Measurements from ENCODE around the gene FRMD4B. TPM values are rescaled to one million over a fixed set of nuclear protein-coding genes. Genes with fewer than 3 reads are reported as not detected.

Gene FRMD4B
- total and polyA plus RNA-seq, 2 experiments from 2014 or later, result not detected

- Histone ChIP-seq H3K36me3 (ENCODE audit: low read depth) (no peaks in the 10 kb centered on the region), H3F3A (ENCODE audit: insufficient read depth) (0 out of 2 replicates have a peak, but pooled peaks cover 6% of the 10 kb centered on the region), H2AFZ (no peak overlapping the region), H3K4me1 (ENCODE audit: insufficient read depth) (0 out of 2 replicates have a peak, but pooled peaks cover 8% of the 10 kb centered on the region), H3K4me2 (ENCODE audit: unreplicated experiment) (no peak overlapping the region), H3K9me2 (ENCODE audit: insufficient read depth) (no peaks in the 10 kb centered on the region), H3K27ac (no peak overlapping the region), H3K79me2 (ENCODE audit: insufficient read depth) (no peaks in the 10 kb centered on the region), H4K20me1 (ENCODE audit: insufficient read depth) (no peaks in the 10 kb centered on the region), H3K9me3 (ENCODE audit: low read depth) (no peaks in the 10 kb centered on the region), H3K4me3 (no peak overlapping the region), H3K9ac (no peak overlapping the region), H3K27me3 (replicated peaks; ENCODE audit: insufficient read depth) (peaks cover 12% of the 10 kb centered on the region; the same call in 1 of the 2 replicates)
- no peak for TF ChIP-seq EZH2 (IDR thresholded peaks at IDR 0.05; ENCODE audit: insufficient read depth, poor library complexity, severe bottlenecking)
- no peak for TF ChIP-seq EZH2phosphoT487 (IDR thresholded peaks at IDR 0.05; ENCODE audit: insufficient read depth, low read depth)
- in situ Hi-C loops (cut with MboI), result no loop called here
- DNase-seq, result no peak
Observed at GRCh38 chr3:69130689-69131088, 255.2 kb downstream of the FRMD4B start.

GRCh38 chr3:69129531-69129930 is 256.4 kb downstream of the FRMD4B start:
- H4K20me1 ChIP-seq (ENCODE audit: insufficient read depth), result no peaks in the 10 kb centered on the region
- no peak overlapping the region for H2AFZ ChIP-seq
- in situ Hi-C loops (cut with MboI), result no loop called here
- H3K9ac ChIP-seq, result no peak overlapping the region
- H3K4me2 ChIP-seq (ENCODE audit: unreplicated experiment), result no peak overlapping the region
- no peaks in the 10 kb centered on the region for H3K9me2 ChIP-seq (ENCODE audit: insufficient read depth)
- H3K4me3 ChIP-seq, result no peak overlapping the region
- no peak overlapping the region for H3K27ac ChIP-seq
- no peak for TF ChIP-seq EZH2 (IDR thresholded peaks at IDR 0.05; ENCODE audit: insufficient read depth, poor library complexity, severe bottlenecking)
- 0 out of 2 replicates have a peak, but pooled peaks have one; percentile 71 for TF ChIP-seq EZH2phosphoT487 (IDR thresholded peaks at IDR 0.05; ENCODE audit: insufficient read depth, low read depth)
- H3K27me3 ChIP-seq (replicated peaks; ENCODE audit: insufficient read depth), result peaks cover 12% of the 10 kb centered on the region; the same call in 1 of the 2 replicates
- no peaks in the 10 kb centered on the region for H3K36me3 ChIP-seq (ENCODE audit: low read depth)
- H3K9me3 ChIP-seq (ENCODE audit: low read depth), result no peaks in the 10 kb centered on the region
- 0 out of 2 replicates have a peak, but pooled peaks cover 6% of the 10 kb centered on the region for H3F3A ChIP-seq (ENCODE audit: insufficient read depth)
- peak; percentile 48 for DNase-seq
- H3K79me2 ChIP-seq (ENCODE audit: insufficient read depth), result no peaks in the 10 kb centered on the region
- H3K4me1 ChIP-seq (ENCODE audit: insufficient read depth), result 0 out of 2 replicates have a peak, but pooled peaks cover 8% of the 10 kb centered on the region
- WGBS, 2 experiments (ENCODE audit: low coverage in 1 of 2, low lambda C conversion rate in 2 of 2, missing lambda C conversion rate in 2 of 2), result 0 to 3% methylated on average over 1 of the region's 1 CpG

GRCh38 chr3:69128509-69128908 is 257.4 kb downstream of the FRMD4B start:
- Histone ChIP-seq H3K4me2 (ENCODE audit: unreplicated experiment) (no peak overlapping the region), H3K4me1 (ENCODE audit: insufficient read depth) (0 out of 2 replicates have a peak, but pooled peaks cover 8% of the 10 kb centered on the region), H3F3A (ENCODE audit: insufficient read depth) (0 out of 2 replicates have a peak, but pooled peaks cover 6% of the 10 kb centered on the region), H3K36me3 (ENCODE audit: low read depth) (no peaks in the 10 kb centered on the region), H3K27ac (no peak overlapping the region), H3K4me3 (no peak overlapping the region), H4K20me1 (ENCODE audit: insufficient read depth) (no peaks in the 10 kb centered on the region), H3K9ac (no peak overlapping the region), H3K9me2 (ENCODE audit: insufficient read depth) (no peaks in the 10 kb centered on the region), H3K79me2 (ENCODE audit: insufficient read depth) (no peaks in the 10 kb centered on the region), H3K27me3 (replicated peaks; ENCODE audit: insufficient read depth) (peaks cover 12% of the 10 kb centered on the region; the same call in 1 of the 2 replicates), H2AFZ (no peak overlapping the region), H3K9me3 (ENCODE audit: low read depth) (no peaks in the 10 kb centered on the region)
- DNase-seq, result no peak
- in situ Hi-C loops (cut with MboI), result no loop called here
- no peak for TF ChIP-seq EZH2phosphoT487 (IDR thresholded peaks at IDR 0.05; ENCODE audit: insufficient read depth, low read depth)
- TF ChIP-seq EZH2 (IDR thresholded peaks at IDR 0.05; ENCODE audit: insufficient read depth, poor library complexity, severe bottlenecking), result no peak

DNA sequence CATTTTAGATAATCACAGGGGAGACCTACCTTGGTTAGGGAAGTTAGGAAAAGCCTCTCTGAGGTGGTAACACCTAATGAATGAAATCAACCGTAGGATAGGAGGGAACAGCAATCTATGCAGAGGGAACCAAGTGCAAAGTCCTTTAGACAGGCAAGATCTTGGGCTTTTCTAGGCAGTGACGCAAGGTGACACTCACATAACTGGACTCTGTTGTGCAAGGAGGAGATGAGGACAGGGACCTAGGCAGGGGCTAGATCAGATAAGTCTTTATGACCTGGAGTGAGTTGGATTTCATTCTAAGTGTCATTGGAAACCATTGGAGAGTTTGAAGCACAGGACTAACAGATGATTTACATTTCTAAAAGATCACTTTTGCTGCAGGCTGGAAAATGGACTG is 258.9 kb downstream of the FRMD4B start:
- TF ChIP-seq EZH2phosphoT487 (IDR thresholded peaks at IDR 0.05; ENCODE audit: insufficient read depth, low read depth) (no peak), EZH2 (IDR thresholded peaks at IDR 0.05; ENCODE audit: insufficient read depth, poor library complexity, severe bottlenecking) (no peak)
- no peaks in the 10 kb centered on the region for H3K36me3 ChIP-seq (ENCODE audit: low read depth)
- H3K4me2 ChIP-seq (ENCODE audit: unreplicated experiment), result no peak overlapping the region
- DNase-seq, result no peak
- H3K79me2 ChIP-seq (ENCODE audit: insufficient read depth), result no peaks in the 10 kb centered on the region
- H3K9me2 ChIP-seq (ENCODE audit: insufficient read depth), result no peaks in the 10 kb centered on the region
- H2AFZ ChIP-seq, result no peak overlapping the region
- no peak overlapping the region for H3K9ac ChIP-seq
- peaks cover 12% of the 10 kb centered on the region; the same call in 1 of the 2 replicates for H3K27me3 ChIP-seq (replicated peaks; ENCODE audit: insufficient read depth)
- in situ Hi-C loops (cut with MboI), result no loop called here
- H3F3A ChIP-seq (ENCODE audit: insufficient read depth), result 0 out of 2 replicates have a peak, but pooled peaks cover 6% of the 10 kb centered on the region
- no peak overlapping the region for H3K27ac ChIP-seq
- H3K9me3 ChIP-seq (ENCODE audit: low read depth), result no peaks in the 10 kb centered on the region
- H3K4me1 ChIP-seq (ENCODE audit: insufficient read depth), result 0 out of 2 replicates have a peak, but pooled peaks cover 8% of the 10 kb centered on the region
- 87 to 88% methylated on average over 2 of the region's 2 CpGs for WGBS, 2 experiments (ENCODE audit: low coverage in 1 of 2, low lambda C conversion rate in 2 of 2, missing lambda C conversion rate in 2 of 2)
- H3K4me3 ChIP-seq, result no peak overlapping the region
- no peaks in the 10 kb centered on the region for H4K20me1 ChIP-seq (ENCODE audit: insufficient read depth)

DNA sequence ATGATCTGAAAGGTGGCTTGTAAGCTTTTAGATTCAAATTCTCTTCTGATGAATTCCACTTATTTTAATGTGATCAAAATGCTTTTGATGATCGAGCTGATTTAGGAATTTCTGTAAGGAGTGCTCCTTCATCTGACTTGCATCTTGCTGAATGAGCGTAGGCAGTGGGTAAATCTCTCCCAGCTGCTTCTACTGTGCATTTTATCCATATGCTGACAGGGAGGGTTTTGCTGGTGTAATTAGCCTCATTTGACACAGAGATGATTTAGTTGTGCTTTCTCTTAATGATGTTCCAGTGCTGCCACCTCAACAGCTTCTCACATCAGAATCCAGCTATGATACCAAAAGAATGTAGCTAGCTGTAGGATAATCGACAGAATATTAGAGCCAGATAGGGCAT is 259.7 kb downstream of the FRMD4B start:
- 0 out of 2 replicates have a peak, but pooled peaks cover 6% of the 10 kb centered on the region for H3F3A ChIP-seq (ENCODE audit: insufficient read depth)
- no peaks in the 10 kb centered on the region for H3K79me2 ChIP-seq (ENCODE audit: insufficient read depth)
- TF ChIP-seq EZH2 (IDR thresholded peaks at IDR 0.05; ENCODE audit: insufficient read depth, poor library complexity, severe bottlenecking) (no peak), EZH2phosphoT487 (IDR thresholded peaks at IDR 0.05; ENCODE audit: insufficient read depth, low read depth) (no peak)
- peaks cover 12% of the 10 kb centered on the region; the same call in 1 of the 2 replicates for H3K27me3 ChIP-seq (replicated peaks; ENCODE audit: insufficient read depth)
- H3K4me3 ChIP-seq, result no peak overlapping the region
- no peaks in the 10 kb centered on the region for H3K36me3 ChIP-seq (ENCODE audit: low read depth)
- H3K4me1 ChIP-seq (ENCODE audit: insufficient read depth), result 0 out of 2 replicates have a peak, but pooled peaks cover 8% of the 10 kb centered on the region
- H3K9me3 ChIP-seq (ENCODE audit: low read depth), result no peaks in the 10 kb centered on the region
- in situ Hi-C loops (cut with MboI), result no loop called here
- DNase-seq, result no peak
- H3K4me2 ChIP-seq (ENCODE audit: unreplicated experiment), result no peak overlapping the region
- no peak overlapping the region for H3K9ac ChIP-seq
- 65 to 66% methylated on average over 3 of the region's 3 CpGs for WGBS, 2 experiments (ENCODE audit: low coverage in 1 of 2, low lambda C conversion rate in 2 of 2, missing lambda C conversion rate in 2 of 2)
- H4K20me1 ChIP-seq (ENCODE audit: insufficient read depth), result no peaks in the 10 kb centered on the region
- no peak overlapping the region for H2AFZ ChIP-seq
- no peaks in the 10 kb centered on the region for H3K9me2 ChIP-seq (ENCODE audit: insufficient read depth)
- H3K27ac ChIP-seq, result no peak overlapping the region
